PC-9 (cell line): ENCODE results near the gene FTL. TPM values are rescaled to one million over a fixed set of nuclear protein-coding genes. Genes with fewer than 3 reads are reported as not detected.
A peak's percentile ranks its signal among the peaks of the same experiment; 100 is the strongest.

Source experiments
- BruUV-seq: library from RNA; stranded (reverse); fragments of 400-500 nt; replicated peaks from 2 replicates; lab custom pipeline; 2021; lab: Mats Ljungman, UMichigan
- CTCF ChIA-PET: fragments of 300-600 bp; sonication (Branson Sonifier 250); formaldehyde crosslinking; loops from one replicate; lab custom pipeline; 2022; ENCODE audit warnings: antibody characterized with exemption; lab: Charles Lee
- POLR2A ChIA-PET: fragments of 300-600 bp; sonication (Branson Sonifier 250); formaldehyde crosslinking; loops from one replicate; lab custom pipeline; 2022; ENCODE audit warnings: antibody characterized with exemption; ENCODE audit not compliant: unreplicated experiment; lab: Charles Lee
- DNase-seq, 2 experiments: peaks; one replicate each; pipeline versions ENCODE4 v3.0.0 to v3.0.0-alpha.2; 2015 to 2022; ENCODE audit warnings: mixed read lengths in 1 of 2
- H2AFZ ChIP-seq: fragments of 200-600 bp; sonication (generic); 2 replicates; pipeline ENCODE4 v1.8.1; 2017; ENCODE audit warnings: antibody characterized with exemption
- H3F3A ChIP-seq: fragments of 200-600 bp; sonication (generic); 2 replicates; pipeline ENCODE4 v1.8.1; 2017; ENCODE audit warnings: antibody characterized with exemption, mild to moderate bottlenecking, low read depth; ENCODE audit not compliant: insufficient read depth
- H3K27ac ChIP-seq: fragments of 200-600 bp; sonication (generic); 2 replicates; pipeline ENCODE4 v1.6.1; 2016; ENCODE audit warnings: mixed run types
- H3K27me3 ChIP-seq: fragments of 200-600 bp; sonication (generic); 2 replicates; pipeline ENCODE4 v1.6.1; 2016; ENCODE audit warnings: low read depth, mixed run types; ENCODE audit not compliant: insufficient read depth
- H3K36me3 ChIP-seq: fragments of 200-600 bp; sonication (generic); 2 replicates; pipeline ENCODE4 v1.6.1; 2016; ENCODE audit warnings: low read depth, mixed run types
- H3K4me1 ChIP-seq: fragments of 200-600 bp; sonication (generic); replicated peaks from 2 replicates; pipeline ENCODE4 v1.6.1; 2016; ENCODE audit warnings: mixed run types; ENCODE audit not compliant: insufficient read depth
- H3K4me2 ChIP-seq: fragments of 200-600 bp; sonication (generic); 2 replicates; pipeline ENCODE4 v1.6.1; 2017; ENCODE audit warnings: mixed run types
- H3K4me3 ChIP-seq: fragments of 200-600 bp; sonication (generic); 2 replicates; pipeline ENCODE4 v1.6.1; 2016; ENCODE audit warnings: mixed run types
- H3K79me2 ChIP-seq: fragments of 200-600 bp; sonication (generic); 2 replicates; pipeline ENCODE4 v1.6.1; 2017; ENCODE audit warnings: low read depth, mixed run types
- H3K9me2 ChIP-seq: fragments of 200-600 bp; sonication (generic); 2 replicates; pipeline ENCODE4 v1.8.1; 2017; ENCODE audit warnings: mild to moderate bottlenecking; ENCODE audit not compliant: insufficient read depth
- H3K9me3 ChIP-seq: fragments of 200-600 bp; sonication (generic); 2 replicates; pipeline ENCODE4 v1.8.1; 2016; ENCODE audit warnings: low read depth; ENCODE audit not compliant: insufficient read depth
- H4K20me1 ChIP-seq: fragments of 200-600 bp; sonication (generic); 2 replicates; pipeline ENCODE4 v1.8.1; 2017; ENCODE audit not compliant: insufficient read depth
- EZH2 ChIP-seq: fragments of 200-600 bp; sonication (generic); IDR thresholded peaks from 2 replicates; pipeline ENCODE4 v1.8.0; 2017; ENCODE audit warnings: antibody characterized with exemption, low read depth
- intact Hi-C: fragments of 100-400 bp; cut with micrococcal nuclease; formaldehyde crosslinking; loops from one replicate; pipeline ENCODE4 v1.10.0; 2022; ENCODE audit not compliant: unreplicated experiment
- total RNA-seq: library from RNA; stranded (reverse); gene quantifications from 2 replicates; pipeline ENCODE4 v1.2.3, GENCODE V29; 2021
- TF ChIP-seq, protein P1 (sequence below): fragments of 200-600 bp; sonication (generic); conservative IDR thresholded peaks from 2 replicates; pipeline ENCODE4 v1.6.1; 2017; ENCODE audit warnings: mixed run types, antibody characterized with exemption, mild to moderate bottlenecking, moderate library complexity

Gene FTL
- total RNA-seq, 1 experiment from 2014 or later: 3,822 TPM

DNA sequence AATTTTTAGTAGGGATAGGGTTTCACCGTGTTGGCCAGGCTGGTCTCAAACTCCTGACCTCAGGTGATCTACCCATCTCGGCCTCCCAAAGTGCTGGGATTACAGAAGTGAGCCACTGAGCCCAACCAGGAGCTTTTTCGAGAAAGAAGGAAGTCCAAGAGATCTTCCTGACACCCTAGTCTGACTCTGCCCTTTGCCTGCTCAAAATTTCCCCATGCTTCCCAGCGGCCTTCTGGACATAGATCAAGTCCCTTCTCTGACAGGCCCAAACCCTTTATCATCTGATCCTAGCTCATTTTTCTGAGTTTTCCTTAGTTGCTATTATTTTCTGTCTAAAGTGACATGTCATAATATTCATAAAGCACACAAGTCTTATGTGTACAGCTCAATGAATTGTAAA, 12.0 kb upstream of the FTL start:
- Histone ChIP-seq H3K4me2 (no peak overlapping the region), H3F3A (peaks cover 21% of the 10 kb centered on the region; the same call in 1 of the 2 replicates), H3K27ac (no peak overlapping the region), H2AFZ (no peak overlapping the region), H4K20me1 (no peaks in the 10 kb centered on the region), H3K36me3 (peaks cover 9% of the 10 kb centered on the region; the same call in 1 of the 2 replicates), H3K79me2 (peaks cover 21% of the 10 kb centered on the region), H3K9me2 (no peaks in the 10 kb centered on the region), H3K27me3 (no peaks in the 10 kb centered on the region), H3K9me3 (no peaks in the 10 kb centered on the region), H3K4me1 (peaks cover 10% of the 10 kb centered on the region; the same call in 1 of the 2 replicates), H3K4me3 (no peak overlapping the region)
- ChIA-PET POLR2A (no interaction called here), CTCF (interaction anchor here (0.6 kb wide), 1 partner anchor 1162 kb away, joined by 3 read pairs; no protein-coding TSS in a partner anchor)
- intact Hi-C loops: no loop called here
- no TSS peak for BruUV-seq
- no peak for DNase-seq
- TF ChIP-seq, protein P1, sequence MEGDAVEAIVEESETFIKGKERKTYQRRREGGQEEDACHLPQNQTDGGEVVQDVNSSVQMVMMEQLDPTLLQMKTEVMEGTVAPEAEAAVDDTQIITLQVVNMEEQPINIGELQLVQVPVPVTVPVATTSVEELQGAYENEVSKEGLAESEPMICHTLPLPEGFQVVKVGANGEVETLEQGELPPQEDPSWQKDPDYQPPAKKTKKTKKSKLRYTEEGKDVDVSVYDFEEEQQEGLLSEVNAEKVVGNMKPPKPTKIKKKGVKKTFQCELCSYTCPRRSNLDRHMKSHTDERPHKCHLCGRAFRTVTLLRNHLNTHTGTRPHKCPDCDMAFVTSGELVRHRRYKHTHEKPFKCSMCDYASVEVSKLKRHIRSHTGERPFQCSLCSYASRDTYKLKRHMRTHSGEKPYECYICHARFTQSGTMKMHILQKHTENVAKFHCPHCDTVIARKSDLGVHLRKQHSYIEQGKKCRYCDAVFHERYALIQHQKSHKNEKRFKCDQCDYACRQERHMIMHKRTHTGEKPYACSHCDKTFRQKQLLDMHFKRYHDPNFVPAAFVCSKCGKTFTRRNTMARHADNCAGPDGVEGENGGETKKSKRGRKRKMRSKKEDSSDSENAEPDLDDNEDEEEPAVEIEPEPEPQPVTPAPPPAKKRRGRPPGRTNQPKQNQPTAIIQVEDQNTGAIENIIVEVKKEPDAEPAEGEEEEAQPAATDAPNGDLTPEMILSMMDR: no peak
- TF ChIP-seq EZH2: no peak

DNA sequence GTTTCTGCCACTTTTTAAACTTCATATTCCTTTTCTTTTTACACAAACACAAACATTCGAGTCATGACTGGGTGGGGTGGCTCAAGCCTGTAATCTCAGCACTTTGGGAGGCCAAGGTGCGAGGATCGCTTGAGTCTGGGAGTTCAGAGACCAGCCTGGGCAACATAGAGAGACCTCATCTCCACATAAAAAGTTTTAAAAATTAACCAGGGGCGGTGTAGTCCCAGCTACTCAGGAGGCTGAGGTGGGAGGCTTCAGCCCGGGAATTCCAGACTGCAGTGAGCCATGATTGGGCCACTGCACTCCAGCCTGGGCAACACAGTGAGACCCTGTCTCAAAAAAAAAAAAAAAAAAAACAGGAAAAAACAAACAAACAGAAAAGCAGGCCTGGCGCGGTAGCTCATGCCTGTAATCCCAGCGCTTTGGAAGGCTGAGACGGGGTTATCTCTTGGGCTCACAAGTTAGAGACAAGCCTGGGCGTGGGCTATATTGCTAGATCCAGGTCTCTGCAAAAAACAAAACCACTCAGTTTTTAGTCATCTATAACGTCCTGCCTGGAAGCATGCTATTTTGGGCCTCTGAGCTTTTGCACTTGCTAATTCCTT, 11.0 kb upstream of the FTL start:
- TF ChIP-seq EZH2: no peak
- TF ChIP-seq, protein P1: no peak
- Histone ChIP-seq H3K9me2 (no peaks in the 10 kb centered on the region), H3K79me2 (peaks cover 21% of the 10 kb centered on the region), H4K20me1 (no peaks in the 10 kb centered on the region), H3K27me3 (no peaks in the 10 kb centered on the region), H2AFZ (peak overlapping the region; percentile 92), H3F3A (peaks cover 28% of the 10 kb centered on the region), H3K4me1 (peaks cover 10% of the 10 kb centered on the region; the same call in 1 of the 2 replicates), H3K4me2 (peak overlapping the region; percentile 82), H3K9me3 (no peaks in the 10 kb centered on the region), H3K4me3 (peak overlapping the region; percentile 92), H3K36me3 (peaks cover 9% of the 10 kb centered on the region; the same call in 1 of the 2 replicates), H3K27ac (peak overlapping the region; percentile 22; the same call in 1 of the 2 replicates)
- BruUV-seq: TSS peak; percentile 79
- DNase-seq: no peak
- ChIA-PET POLR2A (interaction anchor here (0.6 kb wide), 1 partner anchor 28 kb away, joined by 6 read pairs; no protein-coding TSS in a partner anchor), CTCF (interaction anchor here (0.6 kb wide), 2 partner anchors 110 to 112 kb away, joined by 3 to 5 read pairs; no protein-coding TSS in a partner anchor)
- intact Hi-C loops: loop anchor here (1.0 kb wide), 1 partner anchor 21 kb away; the partner anchor contains the start of gene DHDH

DNA sequence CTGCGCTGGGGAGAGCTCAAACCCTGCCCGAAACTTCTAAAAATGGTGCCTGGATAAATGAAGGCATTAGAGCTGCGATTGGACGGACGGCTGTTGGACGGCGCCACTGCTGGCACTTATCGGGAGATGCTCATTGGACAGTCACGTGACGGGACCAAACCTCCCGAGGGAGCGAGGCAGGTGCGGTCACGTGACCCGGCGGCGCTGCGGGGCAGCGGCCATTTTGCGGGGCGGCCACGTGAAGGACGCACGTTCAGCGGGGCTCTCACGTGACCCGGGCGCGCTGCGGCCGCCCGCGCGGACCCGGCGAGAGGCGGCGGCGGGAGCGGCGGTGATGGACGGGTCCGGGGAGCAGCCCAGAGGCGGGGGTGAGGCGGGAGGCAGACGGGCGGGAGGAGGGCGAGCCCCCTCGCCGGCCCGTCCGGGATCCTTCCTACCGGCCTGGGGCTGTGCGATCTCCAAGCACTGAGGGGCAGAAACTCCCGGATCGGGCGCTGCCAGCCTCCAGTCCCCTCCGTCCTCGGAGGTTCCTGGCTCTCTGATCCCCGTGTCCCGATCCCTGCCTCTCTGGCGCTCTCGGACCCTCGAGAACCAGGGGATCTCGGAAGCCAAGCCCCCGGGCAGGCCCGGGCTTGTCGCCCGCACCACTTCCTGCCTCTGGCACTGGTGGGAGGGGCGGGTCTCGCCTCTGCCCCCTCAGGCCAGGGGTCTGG, 10.4 kb upstream of the FTL start, which contains the start of gene BAX:
Gene BAX (plus strand): TSS at position 281 of the 713 bp plus-strand sequence. CDS start 54 bp downstream, at position 335.
- Histone ChIP-seq H3K4me1 (peaks cover 10% of the 10 kb centered on the region; the same call in 1 of the 2 replicates), H2AFZ (peak within 1 kb of the TSS; percentile 92), H3K9me3 (no peaks in the 10 kb centered on the region), H3K4me2 (peak within 1 kb of the TSS; percentile 82), H3K27me3 (no peaks in the 10 kb centered on the region), H4K20me1 (no peaks in the 10 kb centered on the region), H3K79me2 (peaks cover 21% of the 10 kb centered on the region), H3F3A (peaks cover 34% of the 10 kb centered on the region), H3K9me2 (no peaks in the 10 kb centered on the region), H3K36me3 (peaks cover 9% of the 10 kb centered on the region; the same call in 1 of the 2 replicates), H3K27ac (peak within 1 kb of the TSS; percentile 40), H3K4me3 (peak within 1 kb of the TSS; percentile 92)
- intact Hi-C loops: loop anchor here (1.0 kb wide), 1 partner anchor 21 kb away; the partner anchor contains the start of gene DHDH
- TF ChIP-seq, protein P1: no peak; the same call in 1 of the 2 replicates
- no peak for TF ChIP-seq EZH2
- peak; percentile 88 to 97 for DNase-seq
- POLR2A ChIA-PET: interaction anchor here (0.6 kb wide), 1 partner anchor 29 kb away, joined by 6 read pairs; no protein-coding TSS in a partner anchor
- no TSS peak for BruUV-seq
- CTCF ChIA-PET: interaction anchor here (0.6 kb wide), 2 partner anchors 110 to 113 kb away, joined by 3 to 5 read pairs; no protein-coding TSS in a partner anchor
